GM12872 (cell line): Measurements from ENCODE around the gene TM7SF2.
A peak's percentile ranks its signal among the peaks of the same experiment; 100 is the strongest.

Experiments used
- CTCF ChIP-seq: IDR thresholded peaks from 3 replicates; pipeline ENCODE4 v1.5.1; 2011; ENCODE audit warnings: low read depth, mild to moderate bottlenecking, low read length, moderate library complexity; ENCODE audit not compliant: insufficient read depth

TM7SF2 gene

GRCh38 chr11:65090628-65091027 is 21.0 kb upstream of the TM7SF2 start:
- no peak for TF ChIP-seq CTCF

- no peak for TF ChIP-seq CTCF
These were observed 16.2 kb upstream of the TM7SF2 start for GRCh38 chr11:65095427-65095826.

GRCh38 chr11:65095974-65096806 is 15.5 kb upstream of the TM7SF2 start, which contains the start of gene VPS51:
TSS of gene VPS51 (plus strand) at chr11:65096214. CDS start at chr11:65096251, 37 bp downstream.
- TF ChIP-seq CTCF: no peak

- TF ChIP-seq CTCF: no peak
These were observed 14.7 kb upstream of the TM7SF2 start for GRCh38 chr11:65096926-65097325.

- 0 out of 3 replicates have a peak, but pooled peaks have one; percentile 4 for TF ChIP-seq CTCF
These were observed 10.9 kb upstream of the TM7SF2 start for GRCh38 chr11:65100674-65101350.

- TF ChIP-seq CTCF: no peak
These were observed 9.3 kb upstream of the TM7SF2 start for GRCh38 chr11:65102142-65103095.
